Activated T-helper 9 cell treated with anti-CD3 and anti-CD28 coated beads, Interleukin-2, amount 50 U/mL, for 16 hours (primary cell): ENCODE data around the gene TMEM106B.
"Not testable (repeated sequence)": the region's sequence is repeated elsewhere in the genome, so short reads cannot be mapped to it uniquely, and the experiment has no call there.

ENCODE experiments used
- DNase-seq: peaks from one replicate; pipeline ENCODE4 v3.0.0-alpha.2; 2020; ENCODE audit warnings: low read depth

The TMEM106B gene

GRCh38 chr7:12211054-12211710 lies at the start of gene TMEM106B:
TSS of gene TMEM106B (plus strand) at chr7:12211294. CDS start at chr7:12214811, 3,517 bp downstream.
- DNase-seq: peak; percentile 97

GRCh38 chr7:12162415-12163113 lies 48.5 kb upstream of the TMEM106B start:
- no peak for DNase-seq

GRCh38 chr7:12168065-12168464 lies 43.0 kb upstream of the TMEM106B start:
- DNase-seq: not testable (repeated sequence)

GRCh38 chr7:12169981-12170820 lies 40.9 kb upstream of the TMEM106B start:
- DNase-seq: peak; percentile 8

GRCh38 chr7:12173671-12174070 lies 37.4 kb upstream of the TMEM106B start:
- DNase-seq: no peak

GRCh38 chr7:12174931-12175330 lies 36.2 kb upstream of the TMEM106B start:
- DNase-seq: no peak

GRCh38 chr7:12178317-12178716 lies 32.8 kb upstream of the TMEM106B start:
- DNase-seq: no peak

GRCh38 chr7:12194426-12194825 lies 16.7 kb upstream of the TMEM106B start:
- DNase-seq: no peak

- no peak for DNase-seq
Observed at GRCh38 chr7:12196386-12196785, 14.7 kb upstream of the TMEM106B start.

- DNase-seq: no peak
Observed at GRCh38 chr7:12199363-12199762, 11.7 kb upstream of the TMEM106B start.

GRCh38 chr7:12207046-12207445 lies 4.0 kb upstream of the TMEM106B start:
- no peak for DNase-seq

GRCh38 chr7:12209221-12209620 lies 1.9 kb upstream of the TMEM106B start:
- DNase-seq: no peak

- DNase-seq: no peak
Observed at GRCh38 chr7:12210179-12211053, 678 bp upstream of the TMEM106B start.

GRCh38 chr7:12211711-12212485 lies 804 bp downstream of the TMEM106B start:
- no peak for DNase-seq

GRCh38 chr7:12217311-12217710 lies 6.2 kb downstream of the TMEM106B start:
- DNase-seq: no peak

GRCh38 chr7:12220389-12221046 lies 9.4 kb downstream of the TMEM106B start:
- DNase-seq: no peak

GRCh38 chr7:12221414-12221813 lies 10.3 kb downstream of the TMEM106B start:
- DNase-seq: no peak

GRCh38 chr7:12222889-12223579 lies 11.9 kb downstream of the TMEM106B start:
- no peak for DNase-seq

GRCh38 chr7:12225017-12225416 lies 13.9 kb downstream of the TMEM106B start:
- not testable (repeated sequence) for DNase-seq

GRCh38 chr7:12226756-12227155 lies 15.7 kb downstream of the TMEM106B start:
- no peak for DNase-seq
